ENCODE measurements around the gene PARP16.

PARP16 gene

GRCh38 chr15:65286704-65287519 is at the start of gene PARP16:
PARP16 (minus strand) TSS chr15:65286883; CDS start chr15:65286426, 457 bp downstream.
- peak; percentile 31 for DNase-seq

- no peak for DNase-seq
Observed at GRCh38 chr15:65335278-65336055, 48.8 kb upstream of the PARP16 start.

- no peak for DNase-seq
Observed at GRCh38 chr15:65334586-65335231, 48.0 kb upstream of the PARP16 start.

GRCh38 chr15:65333856-65334255 is 47.2 kb upstream of the PARP16 start:
- no peak for DNase-seq

DNA sequence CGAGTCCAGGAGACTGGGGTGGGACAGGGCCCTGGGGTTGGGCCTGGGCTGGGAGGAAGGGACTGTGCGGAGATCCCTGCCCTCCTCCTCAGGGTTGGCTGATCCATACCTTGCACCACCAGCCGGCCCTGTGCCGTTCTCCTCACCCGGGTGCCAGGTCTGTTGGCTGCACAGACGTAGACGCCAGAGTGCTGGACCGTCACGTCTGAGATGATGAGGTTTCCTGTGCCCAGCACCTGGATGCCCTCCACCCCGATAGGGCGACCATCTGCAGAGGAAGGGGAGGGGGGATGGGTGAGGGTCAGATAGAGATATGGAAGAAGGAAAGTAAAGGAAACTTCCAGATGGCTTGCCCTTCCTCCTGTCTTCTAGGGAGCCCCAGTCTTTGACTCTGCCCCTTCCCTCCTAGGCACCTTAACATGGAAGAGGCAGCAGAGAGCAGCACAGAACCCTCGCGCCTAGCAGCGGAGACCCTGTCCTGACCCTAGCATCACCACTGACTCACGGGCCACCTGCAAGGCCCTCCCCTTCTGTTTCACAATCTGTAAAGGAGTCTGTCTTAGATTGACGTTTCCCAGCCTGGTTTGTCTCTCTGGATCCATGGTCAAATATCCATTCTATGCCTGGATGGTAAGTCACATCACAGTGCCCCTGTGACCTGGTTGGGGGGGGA is 46.6 kb upstream of the PARP16 start:
- no peak for DNase-seq

GRCh38 chr15:65332391-65333147 is 45.9 kb upstream of the PARP16 start:
- DNase-seq = no peak

- DNase-seq = no peak
Observed at GRCh38 chr15:65331811-65332210, 45.1 kb upstream of the PARP16 start.

GRCh38 chr15:65330934-65331645 is 44.4 kb upstream of the PARP16 start:
- DNase-seq = no peak

DNA sequence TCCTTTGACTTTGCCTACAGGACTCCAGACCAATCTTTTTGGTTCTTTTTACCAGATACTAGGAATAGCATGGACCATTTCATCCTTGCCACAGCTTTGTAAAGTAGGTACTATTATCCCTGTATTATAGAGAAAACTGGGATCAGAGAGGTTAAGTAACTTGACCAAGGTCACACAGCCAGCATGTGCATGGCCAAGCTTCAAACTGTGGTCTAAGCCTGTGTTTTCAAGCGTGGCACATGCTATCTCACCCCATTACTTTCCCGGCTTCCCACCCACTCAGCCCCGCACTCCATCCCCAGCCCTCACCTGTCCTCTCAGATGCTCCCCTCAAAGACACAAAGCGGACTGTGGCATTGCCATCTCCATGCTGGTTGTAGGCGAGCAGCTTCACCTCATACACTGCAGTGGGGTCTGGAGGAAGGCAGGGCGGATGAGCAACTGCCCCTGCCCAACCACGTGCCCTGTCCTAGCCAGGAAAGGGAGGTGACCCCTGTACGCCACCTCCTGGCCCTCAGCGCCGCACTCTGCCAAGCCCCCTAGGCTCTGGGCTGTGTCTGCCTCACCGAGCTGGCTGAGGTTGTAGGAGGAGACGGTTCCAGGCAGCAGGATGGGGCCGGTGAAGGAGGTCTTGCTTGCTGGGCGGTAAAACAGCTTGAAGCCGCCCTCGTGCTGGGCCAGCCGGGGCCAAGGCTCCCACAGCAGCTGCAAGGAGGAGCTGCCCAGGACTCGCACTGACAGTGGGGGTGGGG is 43.5 kb upstream of the PARP16 start:
- no peak for DNase-seq

GRCh38 chr15:65329288-65329983 is 42.8 kb upstream of the PARP16 start:
- DNase-seq = no peak

DNA sequence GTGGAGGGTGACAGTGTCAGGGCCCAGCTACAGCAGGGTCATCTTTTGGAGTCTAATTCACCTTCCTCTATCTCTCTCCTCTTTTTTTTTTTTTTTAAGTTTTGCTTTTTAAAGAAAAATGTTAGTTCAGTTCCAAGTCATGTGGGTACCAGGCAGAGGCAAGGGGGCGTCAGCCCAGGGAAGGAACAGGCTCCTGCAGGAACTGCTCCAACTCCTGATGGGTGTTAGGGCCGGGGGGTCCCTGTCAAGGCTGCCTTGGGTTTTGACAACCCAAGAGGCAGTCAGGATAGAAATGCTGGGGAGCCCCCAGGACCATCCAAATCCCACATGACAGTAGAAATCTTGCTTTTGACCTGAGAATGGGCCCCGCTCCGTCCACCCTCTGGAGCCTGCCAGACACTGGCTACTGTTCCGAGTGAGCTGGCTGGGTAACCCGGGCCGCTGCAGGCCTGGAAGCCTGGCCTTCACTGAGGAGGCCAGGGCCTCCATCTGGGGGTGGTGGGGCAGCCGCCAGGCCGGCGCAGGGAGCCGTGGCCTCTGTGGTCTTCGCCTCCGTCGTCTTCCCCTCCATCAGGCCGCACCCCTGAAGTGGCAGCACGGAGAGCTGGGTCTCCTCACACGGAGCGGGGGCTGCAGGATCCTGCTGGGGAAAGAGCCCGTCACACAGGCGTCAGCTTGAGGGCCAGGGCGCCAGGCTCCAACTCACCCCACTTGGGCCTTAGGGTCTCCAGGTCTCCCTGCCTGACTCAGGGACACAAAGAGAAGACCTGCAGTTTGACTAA is 42.0 kb upstream of the PARP16 start:
- DNase-seq = no peak

- DNase-seq = no peak
Observed at GRCh38 chr15:65327651-65328393, 41.1 kb upstream of the PARP16 start.

GRCh38 chr15:65326818-65327217 is 40.1 kb upstream of the PARP16 start:
- no peak for DNase-seq

DNA sequence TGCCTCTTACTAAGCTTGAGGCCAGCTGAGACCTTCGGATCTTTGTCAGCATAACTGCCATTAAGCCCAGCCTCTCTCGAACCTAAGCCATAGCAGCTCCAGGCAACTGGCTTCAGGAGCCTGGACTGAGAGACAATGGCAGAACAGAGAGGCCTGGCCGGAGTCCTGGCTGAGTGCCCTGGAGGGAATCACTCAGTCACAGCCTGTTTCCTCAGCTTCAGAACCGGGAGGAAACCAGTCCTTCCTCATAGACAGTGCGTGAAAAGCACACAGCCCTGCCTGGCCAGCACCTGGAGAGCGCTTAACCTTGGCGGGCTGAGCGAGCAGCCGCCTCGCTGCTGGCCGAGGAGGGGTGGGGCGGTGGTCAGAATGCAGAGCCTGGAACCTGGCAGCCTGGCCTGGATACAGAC is 39.4 kb upstream of the PARP16 start:
- DNase-seq = no peak

DNA sequence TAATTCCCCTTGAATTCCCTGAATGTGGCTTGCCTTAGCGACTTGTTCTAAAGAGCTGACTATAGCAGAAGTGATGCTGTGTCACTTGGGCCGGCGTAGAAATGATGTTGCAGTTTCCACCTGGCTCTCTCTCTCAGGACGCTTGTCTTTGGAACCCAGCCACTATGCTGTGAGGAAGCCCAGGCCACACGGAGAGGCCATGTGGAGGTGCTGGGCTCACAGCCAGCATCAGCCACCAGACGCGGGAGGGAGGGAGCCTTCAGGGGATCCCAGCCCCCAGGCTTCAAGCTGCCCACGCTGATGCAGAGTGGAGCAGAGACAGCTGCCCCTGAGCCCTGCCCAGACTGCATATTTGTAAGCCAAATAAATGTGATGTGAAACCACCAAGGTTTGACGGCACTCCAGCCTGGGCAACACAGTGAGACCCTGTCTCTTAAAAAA is 36.4 kb upstream of the PARP16 start:
- no peak for DNase-seq

DNA sequence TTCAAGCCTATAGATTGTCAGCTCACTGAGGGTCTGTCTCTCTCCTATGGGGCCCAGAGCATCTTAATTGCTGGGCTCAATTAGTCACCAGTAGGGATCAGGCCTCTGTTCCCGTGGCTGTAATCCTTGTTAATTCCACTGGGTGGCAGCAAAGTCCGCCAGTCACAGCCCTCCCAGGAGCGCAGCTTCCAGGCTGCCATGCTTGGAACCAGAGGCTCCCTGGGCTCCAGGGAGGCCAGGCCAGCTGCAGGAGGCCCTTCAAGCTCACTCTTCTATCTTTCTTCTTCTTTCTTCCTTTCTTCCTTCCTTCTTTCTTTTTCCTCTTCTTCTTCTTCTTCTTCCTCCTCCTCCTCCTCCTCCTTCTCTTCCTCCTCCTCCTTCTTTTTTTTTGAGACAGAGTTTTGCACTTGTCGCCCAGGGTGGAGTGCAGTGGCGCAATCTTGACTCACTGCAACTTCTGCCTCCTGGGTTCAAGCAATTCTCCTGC is 32.2 kb upstream of the PARP16 start:
- DNase-seq = no peak

DNA sequence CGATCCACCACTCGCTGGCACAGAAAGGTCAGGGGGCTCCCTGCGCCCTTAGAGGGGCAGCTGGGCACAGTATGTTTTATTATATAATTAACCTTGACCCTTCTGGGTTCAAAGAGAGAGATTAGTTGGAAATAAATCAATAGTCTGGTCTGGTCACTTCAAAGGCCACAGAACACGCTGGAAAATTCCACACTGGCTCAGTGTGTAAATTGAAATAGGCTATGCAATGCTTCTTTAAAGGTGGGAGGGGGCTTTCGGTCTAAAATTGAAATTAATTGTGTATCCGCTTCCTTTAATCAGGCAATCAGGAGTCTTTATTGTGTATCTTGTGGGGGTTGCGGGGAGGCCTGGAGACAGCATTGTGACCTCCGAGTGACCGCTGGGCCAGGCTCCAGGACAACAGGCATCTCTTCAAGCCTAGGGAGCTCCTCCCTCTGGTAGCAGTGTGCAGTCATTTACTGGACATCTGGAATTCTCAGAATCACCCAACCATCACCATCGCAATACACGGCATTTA is 25.8 kb upstream of the PARP16 start:
- DNase-seq = no peak

DNA sequence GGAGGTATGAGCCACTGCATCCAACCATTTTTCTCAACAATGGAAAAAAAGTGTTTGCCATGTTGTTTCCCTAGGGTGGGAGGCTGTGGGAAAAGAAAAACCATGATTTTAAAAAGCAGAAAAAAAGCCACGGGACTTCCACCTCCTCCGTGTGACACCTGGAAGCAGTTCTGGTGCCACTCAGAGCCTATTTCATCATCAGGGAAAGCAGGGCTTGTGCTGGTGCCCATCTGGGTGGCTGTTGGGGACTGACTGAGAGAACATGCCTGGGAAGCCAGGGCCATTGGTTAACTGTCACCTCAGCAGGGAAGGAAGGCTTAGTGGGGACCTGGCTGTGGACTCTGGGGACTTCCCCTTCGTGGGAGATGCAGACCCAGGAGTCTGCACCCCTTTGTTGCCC is 25.1 kb upstream of the PARP16 start:
- DNase-seq = no peak

Data from SIG-M5 (cell line).